ENCODE measurements around the gene CHAD.

- TF ChIP-seq CTCF (IDR thresholded peaks at IDR 0.05; ENCODE audit: insufficient read depth, low read length, poor library complexity, severe bottlenecking) (no peak), EZH2phosphoT487 (conservative IDR thresholded peaks at IDR 0.05; ENCODE audit: low read length) (no peak)
These were observed 37.0 kb upstream of the CHAD start for GRCh38 chr17:50505591-50506130.

Data from SU-DHL-6 (cell line).